T-helper 2 cell (primary cell): ENCODE measurements around the gene APOA4.

Experiments
- DNase-seq, 5 experiments: peaks; one replicate each; pipeline versions ENCODE4 v3.0.0 to v3.0.0-alpha.2; 2012 to 2022

APOA4 gene

GRCh38 chr11:116798368-116798767 is 24.7 kb downstream of the APOA4 start:
- no peak for DNase-seq

DNA sequence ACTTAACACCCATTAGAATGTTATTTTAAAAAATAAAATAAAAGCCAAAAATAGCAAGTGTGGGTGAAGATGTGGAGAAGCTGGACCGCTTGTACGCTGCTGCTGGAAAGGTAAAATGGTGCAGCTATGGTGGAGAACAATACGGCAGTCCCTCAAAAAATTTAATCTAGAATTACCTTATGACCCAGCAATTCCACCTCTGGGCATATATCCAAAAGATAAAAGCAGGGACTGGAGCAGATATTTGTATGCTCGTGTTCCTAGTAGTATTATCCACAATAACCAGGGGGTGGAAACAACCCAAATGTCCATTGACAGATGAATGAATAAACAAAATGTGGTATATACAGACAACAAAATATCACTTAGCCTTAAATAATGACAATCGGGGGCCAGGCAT is 25.3 kb downstream of the APOA4 start:
- no peak for DNase-seq

DNA sequence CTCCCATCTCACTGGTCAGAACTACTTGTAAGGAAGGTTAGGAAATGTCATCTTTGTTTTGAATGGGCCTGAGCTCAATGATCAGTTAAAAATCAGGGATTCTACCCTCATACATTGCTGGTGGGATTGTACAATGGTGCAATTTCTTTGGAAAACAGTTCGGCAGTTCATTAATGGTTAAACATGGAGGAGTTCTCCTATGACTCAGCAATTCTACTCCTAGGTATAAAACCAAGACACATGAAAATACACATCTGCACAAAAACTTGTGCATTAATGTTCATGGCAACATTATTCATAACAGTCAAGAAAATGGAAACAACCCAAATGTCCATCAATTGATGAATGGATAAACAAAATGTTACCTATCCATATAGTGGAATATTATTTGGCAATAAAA is 26.6 kb downstream of the APOA4 start:
- DNase-seq, result no peak

DNA sequence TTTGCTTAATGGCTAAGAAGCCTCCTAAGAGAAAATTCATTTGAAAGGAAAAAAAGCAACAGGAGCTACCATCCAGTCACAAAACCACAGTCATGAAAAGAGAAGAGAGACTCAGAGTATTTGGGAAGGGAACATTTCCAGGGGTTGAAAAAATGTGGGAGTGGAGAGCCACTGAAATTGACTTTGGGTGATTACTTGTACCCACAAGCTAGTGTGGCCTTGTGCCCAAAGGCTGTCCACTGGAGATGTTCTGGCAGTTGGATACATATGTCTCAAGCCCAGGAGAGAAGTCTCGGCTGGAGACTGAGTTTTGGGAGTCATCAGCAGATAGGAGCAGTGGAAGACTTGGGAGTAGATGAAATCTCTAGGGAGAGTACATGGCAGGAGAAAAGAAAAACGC is 28.3 kb downstream of the APOA4 start:
- DNase-seq, result no peak

GRCh38 chr11:116793772-116794097 is 29.4 kb downstream of the APOA4 start:
- DNase-seq, result no peak

DNA sequence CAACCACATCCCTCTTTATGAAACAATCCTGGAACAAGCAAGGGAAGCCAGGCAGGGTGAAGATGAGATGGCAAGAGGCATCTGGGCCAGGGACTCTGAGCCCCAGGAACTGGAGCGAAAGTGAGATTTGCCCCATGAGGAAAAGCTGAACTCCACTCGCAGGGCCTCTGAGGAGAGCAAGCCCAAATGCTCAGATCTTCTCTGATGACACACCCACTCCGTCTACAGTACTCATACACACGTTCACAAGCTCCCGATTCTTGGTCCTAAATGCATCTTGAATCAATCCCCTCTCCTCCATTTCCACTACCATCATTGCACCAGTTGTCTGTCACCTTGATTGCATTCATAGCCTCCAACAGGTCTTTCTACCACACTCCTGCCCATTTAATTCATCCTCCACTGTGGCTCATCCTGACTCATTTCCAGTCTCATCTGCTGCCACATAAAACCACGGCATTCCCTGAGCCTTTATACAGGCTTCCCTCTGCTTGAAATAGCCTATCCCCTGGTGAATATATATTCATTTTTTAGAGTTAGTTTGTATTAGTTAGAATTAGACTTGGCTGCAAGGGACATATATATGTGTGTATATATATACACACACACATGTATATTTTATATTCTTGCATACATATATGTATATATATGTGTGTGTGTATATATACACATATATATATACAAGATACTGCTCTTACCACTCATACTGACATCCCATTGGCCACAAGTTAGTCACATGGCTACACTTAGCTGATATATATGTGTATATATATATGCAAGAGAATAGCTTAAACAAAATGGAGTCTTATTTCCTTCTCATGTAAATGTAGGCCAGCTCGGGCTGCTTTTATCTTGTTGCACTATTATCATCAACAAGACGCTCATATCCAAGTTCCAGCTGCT is 30.0 kb downstream of the APOA4 start:
- DNase-seq, result no peak

GRCh38 chr11:116792144-116792868 is 30.8 kb downstream of the APOA4 start:
- DNase-seq, result no peak

DNA sequence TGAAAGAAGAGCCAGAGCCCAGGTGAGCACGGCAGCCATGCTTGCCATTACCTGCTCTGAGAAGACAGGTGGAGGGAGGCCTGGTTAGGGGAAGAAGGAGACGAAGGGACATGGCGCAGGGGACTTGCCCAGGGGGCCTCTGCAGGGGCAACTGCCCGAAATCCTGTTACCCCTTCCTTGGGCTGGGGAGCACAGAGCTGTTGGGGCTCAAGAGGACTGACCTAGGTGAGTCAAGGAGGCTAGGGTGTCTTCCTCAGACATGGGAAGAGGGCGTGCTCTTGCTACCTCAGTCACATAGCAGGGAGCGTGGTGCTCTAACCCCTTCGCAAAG is 31.3 kb downstream of the APOA4 start, which contains the start of gene APOA5:
Gene APOA5, minus strand, starts transcription at position 67 of the 331 bp plus-strand sequence. Its CDS starts 19 bp downstream, at position 48.
- DNase-seq, result no peak

GRCh38 chr11:116791002-116791812 is 31.9 kb downstream of the APOA4 start:
- DNase-seq, result peak; percentile 57 to 68 (median 65)

- DNase-seq, result no peak
These were observed 32.7 kb downstream of the APOA4 start for GRCh38 chr11:116790167-116791001.

GRCh38 chr11:116788975-116789374 is 34.1 kb downstream of the APOA4 start:
- no peak for DNase-seq

DNA sequence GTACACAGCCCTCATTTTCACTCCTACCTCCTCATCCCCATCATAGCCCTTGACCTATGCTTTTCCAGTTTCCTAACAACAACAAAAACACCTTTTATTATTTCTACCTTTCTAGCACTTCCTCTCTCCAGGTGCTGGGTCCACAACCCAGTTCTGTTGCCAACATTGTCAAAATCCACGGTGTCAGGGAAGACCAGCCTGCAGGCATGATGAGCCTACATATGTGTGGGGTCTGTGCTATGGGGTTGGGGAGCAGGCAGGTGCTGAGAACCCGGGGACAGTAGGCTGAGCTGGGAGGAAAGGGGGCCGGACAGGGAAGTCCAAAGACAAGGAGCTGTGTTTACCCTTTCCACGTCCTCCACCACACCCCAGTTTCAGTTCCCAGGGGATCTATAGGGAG is 34.6 kb downstream of the APOA4 start:
- no peak for DNase-seq

- DNase-seq, result peak; percentile 68 to 86 (median 83)
These were observed 35.2 kb downstream of the APOA4 start, which contains the start of gene ZPR1 for GRCh38 chr11:116787786-116788486. Gene ZPR1, minus strand, starts transcription at chr11:116788023. Its CDS starts 33 bp downstream, at chr11:116787990.

- no peak for DNase-seq
These were observed 35.7 kb downstream of the APOA4 start for GRCh38 chr11:116787436-116787785.

DNA sequence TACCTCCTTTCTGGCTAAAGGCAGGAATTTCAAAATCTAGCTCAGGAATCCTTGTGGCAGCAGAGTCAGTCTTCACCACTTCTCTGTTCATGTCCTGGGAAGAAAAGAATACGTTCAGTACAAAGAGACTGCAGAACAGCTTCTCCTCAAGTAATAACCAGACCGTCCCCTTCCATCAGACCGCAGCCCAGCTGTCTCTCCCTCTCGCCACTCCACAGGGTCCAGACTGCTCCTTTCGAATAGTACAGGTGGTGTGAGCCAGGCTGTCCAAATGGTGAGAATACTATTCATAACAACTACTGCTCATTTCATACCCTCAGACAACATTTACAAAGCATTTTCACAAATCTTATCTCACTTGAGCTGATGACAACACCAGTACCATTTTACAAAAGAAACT is 36.1 kb downstream of the APOA4 start:
- DNase-seq, result no peak

DNA sequence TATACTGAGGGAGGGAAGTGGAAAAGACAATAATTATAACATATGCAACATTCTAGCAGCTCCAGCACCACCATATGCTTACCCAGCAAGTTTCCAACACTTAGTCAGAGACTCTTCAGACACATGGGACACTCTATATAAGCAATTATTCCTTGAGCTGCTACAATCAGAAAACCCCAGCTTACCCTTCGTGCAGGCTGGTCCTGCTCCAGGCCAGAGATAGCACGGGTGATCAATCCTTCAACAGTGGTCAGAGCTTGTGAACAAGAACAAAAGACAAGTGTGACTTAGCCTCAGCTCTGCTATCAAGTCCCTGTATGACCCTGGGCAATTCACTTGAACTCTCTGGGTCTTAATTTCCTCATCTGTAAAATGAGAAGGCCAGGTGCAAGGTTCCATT is 36.8 kb downstream of the APOA4 start:
- no peak for DNase-seq

GRCh38 chr11:116782728-116783127 is 40.4 kb downstream of the APOA4 start:
- DNase-seq, result peak in 1 of 5 experiments; percentile 51

DNA sequence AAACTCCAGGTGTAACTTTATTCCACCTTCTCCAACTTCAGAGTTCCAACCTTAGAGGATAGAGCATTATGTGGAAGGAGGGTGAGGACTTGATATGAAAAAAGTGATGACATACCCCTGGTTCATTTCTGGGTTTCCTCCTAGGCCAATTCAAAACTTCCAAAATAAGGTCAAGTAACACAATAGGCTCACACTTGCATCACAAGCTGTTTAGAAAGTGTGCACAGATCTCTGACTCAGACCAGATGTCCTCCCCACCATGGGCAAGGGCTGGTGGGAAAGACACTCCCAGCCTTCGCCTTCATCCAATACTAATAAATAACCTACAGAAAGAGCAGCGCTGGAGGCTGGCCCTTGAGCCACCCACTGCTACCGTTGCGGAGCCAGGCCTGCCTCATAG is 44.5 kb downstream of the APOA4 start:
- DNase-seq, result no peak

DNA sequence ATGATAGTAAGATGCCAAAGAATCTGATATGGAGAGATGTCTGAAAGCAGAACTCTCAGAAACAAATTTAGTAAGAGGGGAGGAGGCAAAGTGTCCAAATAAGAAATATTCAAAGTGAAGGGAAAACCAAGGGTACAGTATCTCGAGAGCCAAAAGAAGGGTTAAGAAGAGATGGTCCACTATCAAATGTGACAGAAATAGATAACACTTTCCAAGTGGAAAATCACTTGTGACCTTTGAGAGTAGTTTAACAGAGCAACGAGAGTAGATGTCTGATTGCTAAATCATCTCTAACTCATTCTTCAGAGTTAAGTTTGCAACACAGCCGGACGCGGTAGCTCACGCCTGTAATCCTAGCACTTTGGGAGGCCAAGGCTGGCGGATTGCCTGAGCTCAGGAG is 46.0 kb downstream of the APOA4 start:
- no peak for DNase-seq

- DNase-seq, result no peak
These were observed 46.6 kb downstream of the APOA4 start for GRCh38 chr11:116776522-116776984.

GRCh38 chr11:116775975-116776374 is 47.1 kb downstream of the APOA4 start:
- no peak for DNase-seq

DNA sequence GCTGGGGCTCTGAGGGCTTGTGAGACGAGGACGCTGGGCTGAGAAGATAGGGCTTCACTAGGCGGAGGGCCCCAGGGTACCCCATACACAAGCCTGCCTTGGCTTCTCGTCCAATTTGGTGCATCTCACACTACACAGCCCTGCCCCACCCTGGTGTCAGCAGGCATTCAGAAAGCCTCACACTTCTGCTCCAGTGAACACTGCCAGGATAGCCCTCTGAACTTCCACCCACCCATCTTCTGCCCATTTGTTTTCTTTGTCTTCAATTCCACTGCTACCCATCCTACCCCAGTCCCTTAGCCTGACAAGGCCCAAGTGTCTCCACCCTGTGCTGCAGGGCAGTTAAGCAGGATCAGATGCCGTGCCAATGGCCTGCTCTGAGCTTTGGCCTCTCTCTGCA is 48.4 kb downstream of the APOA4 start:
- no peak for DNase-seq
